Neural progenitor cell (in vitro differentiated cells): ENCODE results near the gene RUNX1. TPM values are rescaled to one million over a fixed set of nuclear protein-coding genes. Genes with fewer than 3 reads are reported as not detected.

Source experiments
- DNase-seq: peaks from one replicate; pipeline ENCODE4 v3.0.0-alpha.2; 2016; ENCODE audit warnings: low spot score
- H2AFZ ChIP-seq: fragments of 200-600 bp; sonication (generic); replicated peaks from 2 replicates; pipeline ENCODE4 v1.6.1; 2016; ENCODE audit warnings: antibody characterized with exemption
- H3F3A ChIP-seq: fragments of 200-600 bp; sonication (generic); 2 replicates; pipeline ENCODE4 v1.6.1; 2016; ENCODE audit warnings: antibody characterized with exemption, low read depth
- H3K27ac ChIP-seq: fragments of 200-600 bp; sonication (generic); 2 replicates; pipeline ENCODE4 v1.5.1; 2016; ENCODE audit warnings: mild to moderate bottlenecking
- H3K27me3 ChIP-seq: fragments of 200-600 bp; sonication (generic); 2 replicates; pipeline ENCODE4 v1.6.1; 2016; ENCODE audit warnings: mild to moderate bottlenecking, moderate library complexity
- H3K36me3 ChIP-seq: fragments of 200-600 bp; sonication (generic); 2 replicates; pipeline ENCODE4 v1.5.1; 2016
- H3K4me1 ChIP-seq: fragments of 200-600 bp; sonication (generic); 2 replicates; pipeline ENCODE4 v1.6.1; 2016; ENCODE audit warnings: mixed run types
- H3K4me2 ChIP-seq: fragments of 200-600 bp; sonication (generic); 2 replicates; pipeline ENCODE4 v1.6.1; 2016
- H3K4me3 ChIP-seq: fragments of 200-600 bp; sonication (generic); 2 replicates; pipeline ENCODE4 v1.5.1; 2016
- H3K79me2 ChIP-seq: fragments of 200-600 bp; sonication (generic); 2 replicates; pipeline ENCODE4 v1.6.1; 2016; ENCODE audit warnings: low read depth
- H3K9ac ChIP-seq: fragments of 200-600 bp; sonication (generic); 2 replicates; pipeline ENCODE4 v1.6.1; 2016
- H3K9me3 ChIP-seq: fragments of 200-600 bp; sonication (generic); 2 replicates; pipeline ENCODE4 v1.5.1; 2016; ENCODE audit warnings: low read depth
- H4K20me1 ChIP-seq: fragments of 200-600 bp; sonication (generic); 2 replicates; pipeline ENCODE4 v1.6.1; 2016; ENCODE audit warnings: low read depth
- H3K27ac Mint-ChIP-seq: 3 replicates; pipeline ENCODE4 v1.8.0; 2021; ENCODE audit warnings: mixed read lengths
- H3K27me3 Mint-ChIP-seq: 2 replicates; pipeline ENCODE4 v1.8.0; 2022; ENCODE audit warnings: low read depth, mild to moderate bottlenecking, inconsistent platforms, moderate library complexity, mixed read lengths; ENCODE audit not compliant: insufficient read depth
- H3K36me3 Mint-ChIP-seq: 3 replicates; pipeline ENCODE4 v1.8.0; 2021; ENCODE audit warnings: mixed read lengths
- H3K4me1 Mint-ChIP-seq: 3 replicates; pipeline ENCODE4 v1.8.0; 2021; ENCODE audit warnings: mixed read lengths
- H3K4me3 Mint-ChIP-seq: 3 replicates; pipeline ENCODE4 v1.8.0; 2021; ENCODE audit warnings: mild to moderate bottlenecking, moderate library complexity, mixed read lengths
- H3K9me3 Mint-ChIP-seq: 3 replicates; pipeline ENCODE4 v1.8.0; 2020; ENCODE audit warnings: mixed read lengths
- CTCF ChIP-seq: fragments of 200-600 bp; sonication (generic); IDR thresholded peaks from 2 replicates; pipeline ENCODE4 v1.5.1; 2017; ENCODE audit warnings: antibody characterized with exemption, mild to moderate bottlenecking
- EZH2 ChIP-seq: fragments of 200-600 bp; sonication (generic); IDR thresholded peaks from 2 replicates; pipeline ENCODE4 v1.6.1; 2017; ENCODE audit warnings: antibody characterized with exemption, mild to moderate bottlenecking, moderate library complexity
- EZH2phosphoT487 ChIP-seq: fragments of 200-600 bp; sonication (generic); IDR thresholded peaks from 2 replicates; pipeline ENCODE4 v1.6.1; 2017; ENCODE audit warnings: antibody characterized with exemption
- total RNA-seq: library from RNA; depleted of rRNA; stranded (reverse); fragments of >200 nt; gene quantifications from 2 replicates; pipeline ENCODE4 v1.2.3, GENCODE V29; 2015; ENCODE audit warnings: low replicate concordance

RUNX1 gene
- total RNA-seq, 1 donor from 2014 or later: 0.09 TPM

- H3K27ac Mint-ChIP-seq: no peak overlapping the region
- no peak for DNase-seq
- no peak overlapping the region for H3K4me2 ChIP-seq
- H3K4me3 Mint-ChIP-seq: no peak overlapping the region
- H3K4me3 ChIP-seq: no peak overlapping the region
- H3F3A ChIP-seq: peaks cover 13% of the 10 kb centered on the region
- no peak overlapping the region for H3K9ac ChIP-seq
- no peak overlapping the region for H2AFZ ChIP-seq
- no peaks in the 10 kb centered on the region for H3K36me3 Mint-ChIP-seq
- H3K79me2 ChIP-seq: no peaks in the 10 kb centered on the region
- H3K9me3 ChIP-seq: no peaks in the 10 kb centered on the region
- no peak for TF ChIP-seq EZH2phosphoT487
- TF ChIP-seq CTCF: no peak
- TF ChIP-seq EZH2: no peak
- peaks cover 17% of the 10 kb centered on the region for H4K20me1 ChIP-seq
- H3K4me1 ChIP-seq: peaks cover 8% of the 10 kb centered on the region
- H3K27ac ChIP-seq: no peak overlapping the region
- H3K9me3 Mint-ChIP-seq: peaks cover 2% of the 10 kb centered on the region
- H3K27me3 ChIP-seq: peaks cover 68% of the 10 kb centered on the region
- H3K36me3 ChIP-seq: no peaks in the 10 kb centered on the region
- peaks cover 38% of the 10 kb centered on the region for H3K27me3 Mint-ChIP-seq
- H3K4me1 Mint-ChIP-seq: peaks cover 5% of the 10 kb centered on the region
These were observed 154.7 kb downstream of the RUNX1 start for GRCh38 chr21:34894401-34894800.

GRCh38 chr21:34892209-34892608 lies 156.9 kb downstream of the RUNX1 start:
- no peaks in the 10 kb centered on the region for H3K36me3 Mint-ChIP-seq
- H3K4me1 Mint-ChIP-seq: peaks cover 15% of the 10 kb centered on the region
- peaks cover 12% of the 10 kb centered on the region for H3K4me1 ChIP-seq
- no peak overlapping the region for H3K4me2 ChIP-seq
- no peak overlapping the region for H3K9ac ChIP-seq
- no peak overlapping the region for H3K4me3 Mint-ChIP-seq
- no peak overlapping the region for H3K27ac ChIP-seq
- peaks cover 29% of the 10 kb centered on the region for H4K20me1 ChIP-seq
- H3F3A ChIP-seq: peaks cover 28% of the 10 kb centered on the region
- no peak overlapping the region for H2AFZ ChIP-seq
- H3K36me3 ChIP-seq: no peaks in the 10 kb centered on the region
- no peak overlapping the region for H3K27ac Mint-ChIP-seq
- H3K9me3 ChIP-seq: no peaks in the 10 kb centered on the region
- no peak for DNase-seq
- H3K4me3 ChIP-seq: no peak overlapping the region
- no peaks in the 10 kb centered on the region for H3K9me3 Mint-ChIP-seq
- peaks cover 89% of the 10 kb centered on the region for H3K27me3 ChIP-seq
- no peak for TF ChIP-seq CTCF
- no peak for TF ChIP-seq EZH2phosphoT487
- TF ChIP-seq EZH2: no peak
- H3K79me2 ChIP-seq: no peaks in the 10 kb centered on the region
- peaks cover 44% of the 10 kb centered on the region for H3K27me3 Mint-ChIP-seq

GRCh38 chr21:34891613-34891943 lies 157.5 kb downstream of the RUNX1 start:
- peak overlapping the region; percentile 99 for H3K4me2 ChIP-seq
- H3K27me3 ChIP-seq: peaks cover 95% of the 10 kb centered on the region
- H3K79me2 ChIP-seq: no peaks in the 10 kb centered on the region
- Mint-ChIP-seq H3K27me3 (peaks cover 47% of the 10 kb centered on the region), H3K4me3 (peak overlapping the region; percentile 39), H3K4me1 (peaks cover 16% of the 10 kb centered on the region), H3K36me3 (no peaks in the 10 kb centered on the region), H3K27ac (no peak overlapping the region), H3K9me3 (no peaks in the 10 kb centered on the region)
- no peaks in the 10 kb centered on the region for H3K36me3 ChIP-seq
- H3K4me3 ChIP-seq: peak overlapping the region; percentile 62
- peaks cover 33% of the 10 kb centered on the region for H4K20me1 ChIP-seq
- no peak for DNase-seq
- H3K4me1 ChIP-seq: peaks cover 15% of the 10 kb centered on the region
- TF ChIP-seq CTCF (no peak), EZH2phosphoT487 (no peak), EZH2 (no peak)
- no peak overlapping the region for H3K27ac ChIP-seq
- no peak overlapping the region for H3K9ac ChIP-seq
- no peaks in the 10 kb centered on the region for H3K9me3 ChIP-seq
- H3F3A ChIP-seq: peaks cover 30% of the 10 kb centered on the region
- H2AFZ ChIP-seq: no peak overlapping the region
